HAP-1 (cell line): ENCODE measurements around the gene ULK3.

Experiments
- DNase-seq, 2 experiments: peaks; one replicate each; pipeline ENCODE4 v3.0.0-alpha.2; 2016 to 2020; ENCODE audit warnings: low spot score in 2 of 2
- H3K27me3 ChIP-seq: fragments of 250-450 bp; sonication (Bioruptor Pico); 2 replicates; pipeline ENCODE4 v1.5.1; 2020; ENCODE audit warnings: low read depth, mild to moderate bottlenecking, moderate library complexity
- H3K36me3 ChIP-seq: fragments of 250-450 bp; sonication (Bioruptor Pico); replicated peaks from 2 replicates; pipeline ENCODE4 v1.5.1; 2020; ENCODE audit warnings: mild to moderate bottlenecking
- H3K4me1 ChIP-seq: fragments of 250-450 bp; sonication (Bioruptor Pico); 2 replicates; pipeline ENCODE4 v1.5.1; 2020; ENCODE audit warnings: mild to moderate bottlenecking
- H3K4me3 ChIP-seq: fragments of 250-450 bp; sonication (Bioruptor Pico); 2 replicates; pipeline ENCODE4 v1.5.1; 2020; ENCODE audit warnings: mild to moderate bottlenecking, moderate library complexity
- H3K9me3 ChIP-seq: fragments of 250-450 bp; sonication (Bioruptor Pico); 2 replicates; pipeline ENCODE4 v1.5.1; 2020; ENCODE audit warnings: mild to moderate bottlenecking, moderate library complexity
- in situ Hi-C: fragments of 300-500 bp; cut with MboI; formaldehyde crosslinking; loops from 3 replicates; pipeline ENCODE4 v1.14.3; 2020; ENCODE audit warnings: low sequenced_read_pairs, inconsistent platforms, mixed read lengths

ULK3 gene

GRCh38 chr15:74858369-74858740, 15.4 kb upstream of the ULK3 start:
- H3K4me3 ChIP-seq: no peak overlapping the region
- no peaks in the 10 kb centered on the region for H3K27me3 ChIP-seq
- no peak for DNase-seq
- peaks cover 17% of the 10 kb centered on the region for H3K36me3 ChIP-seq
- in situ Hi-C loops: no loop called here
- no peaks in the 10 kb centered on the region for H3K4me1 ChIP-seq
- H3K9me3 ChIP-seq: no peaks in the 10 kb centered on the region

- in situ Hi-C loops: no loop called here
- Histone ChIP-seq H3K27me3 (no peaks in the 10 kb centered on the region), H3K9me3 (no peaks in the 10 kb centered on the region), H3K4me1 (no peaks in the 10 kb centered on the region), H3K4me3 (no peak overlapping the region), H3K36me3 (peaks cover 22% of the 10 kb centered on the region)
- no peak for DNase-seq
Measured at GRCh38 chr15:74857671-74858368, 14.9 kb upstream of the ULK3 start.

- Histone ChIP-seq H3K36me3 (peaks cover 28% of the 10 kb centered on the region), H3K4me3 (no peak overlapping the region), H3K9me3 (no peaks in the 10 kb centered on the region), H3K27me3 (no peaks in the 10 kb centered on the region), H3K4me1 (no peaks in the 10 kb centered on the region)
- in situ Hi-C loops: no loop called here
- no peak for DNase-seq
Measured at GRCh38 chr15:74857082-74857655, 14.2 kb upstream of the ULK3 start.

- H3K36me3 ChIP-seq: peaks cover 35% of the 10 kb centered on the region
- no peaks in the 10 kb centered on the region for H3K4me1 ChIP-seq
- H3K9me3 ChIP-seq: no peaks in the 10 kb centered on the region
Measured at GRCh38 chr15:74856537-74856936, 13.6 kb upstream of the ULK3 start.

DNA sequence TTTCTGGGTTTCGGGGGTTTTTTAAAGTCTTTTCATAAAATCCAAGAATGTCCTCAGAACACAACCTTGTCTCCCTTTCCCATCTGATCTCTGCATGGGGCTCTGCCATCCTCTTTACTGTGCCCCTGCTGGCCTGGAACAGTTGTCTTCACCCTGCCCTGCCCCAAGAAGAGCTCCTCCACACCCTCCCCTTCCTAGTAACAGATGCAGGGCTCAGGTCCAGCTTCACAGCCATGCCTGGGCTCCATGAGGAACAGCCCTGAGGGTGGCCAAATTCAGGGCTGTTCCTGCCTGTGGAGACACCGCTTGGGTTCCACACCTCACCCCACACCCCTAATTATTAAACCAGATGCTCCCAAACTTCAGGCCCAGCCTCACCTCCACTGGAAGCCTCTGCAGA, 12.9 kb upstream of the ULK3 start:
- H3K27me3 ChIP-seq: no peaks in the 10 kb centered on the region
- H3K4me3 ChIP-seq: no peak overlapping the region
- no peaks in the 10 kb centered on the region for H3K4me1 ChIP-seq
- in situ Hi-C loops: no loop called here
- H3K9me3 ChIP-seq: no peaks in the 10 kb centered on the region
- H3K36me3 ChIP-seq: peaks cover 42% of the 10 kb centered on the region
- no peak for DNase-seq

More at GRCh38 chr15:74856537-74856936, 13.6 kb upstream of the ULK3 start:
- in situ Hi-C loops: no loop called here
- Histone ChIP-seq H3K4me3 (no peak overlapping the region), H3K27me3 (no peaks in the 10 kb centered on the region)
- no peak for DNase-seq

GRCh38 chr15:74854453-74855022, 11.6 kb upstream of the ULK3 start:
- Histone ChIP-seq H3K27me3 (no peaks in the 10 kb centered on the region), H3K36me3 (peaks cover 55% of the 10 kb centered on the region), H3K9me3 (no peaks in the 10 kb centered on the region), H3K4me1 (no peaks in the 10 kb centered on the region), H3K4me3 (no peak overlapping the region)
- in situ Hi-C loops: no loop called here
- no peak for DNase-seq

- no peaks in the 10 kb centered on the region for H3K9me3 ChIP-seq
- DNase-seq: no peak
- no peak overlapping the region for H3K4me3 ChIP-seq
- H3K36me3 ChIP-seq: peaks cover 74% of the 10 kb centered on the region
- H3K27me3 ChIP-seq: no peaks in the 10 kb centered on the region
- in situ Hi-C loops: no loop called here
- no peaks in the 10 kb centered on the region for H3K4me1 ChIP-seq
Measured at GRCh38 chr15:74851960-74852359, 9.0 kb upstream of the ULK3 start.

DNA sequence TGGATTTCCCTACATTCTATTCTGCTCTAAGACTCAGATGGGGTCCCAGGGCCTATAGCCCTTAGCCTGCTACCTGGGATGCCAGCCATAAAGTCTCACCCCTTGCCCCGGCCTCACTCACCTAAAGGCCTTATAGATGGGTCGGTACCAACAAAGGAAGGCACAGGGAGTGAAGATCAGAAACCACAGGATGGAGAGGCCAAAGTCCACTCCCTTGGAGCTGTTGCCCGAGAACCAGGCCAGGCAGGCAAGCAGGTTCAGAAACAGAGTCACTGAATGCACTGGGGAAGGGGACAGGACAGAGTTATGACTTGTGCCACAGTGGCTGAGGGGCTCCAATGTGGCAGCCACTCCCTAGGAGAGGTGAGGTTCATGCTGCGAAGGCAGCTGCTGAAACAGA, 7.4 kb upstream of the ULK3 start:
- no peaks in the 10 kb centered on the region for H3K27me3 ChIP-seq
- no peaks in the 10 kb centered on the region for H3K9me3 ChIP-seq
- peaks cover 84% of the 10 kb centered on the region for H3K36me3 ChIP-seq
- DNase-seq: no peak
- H3K4me1 ChIP-seq: no peaks in the 10 kb centered on the region
- in situ Hi-C loops: no loop called here
- H3K4me3 ChIP-seq: no peak overlapping the region

DNA sequence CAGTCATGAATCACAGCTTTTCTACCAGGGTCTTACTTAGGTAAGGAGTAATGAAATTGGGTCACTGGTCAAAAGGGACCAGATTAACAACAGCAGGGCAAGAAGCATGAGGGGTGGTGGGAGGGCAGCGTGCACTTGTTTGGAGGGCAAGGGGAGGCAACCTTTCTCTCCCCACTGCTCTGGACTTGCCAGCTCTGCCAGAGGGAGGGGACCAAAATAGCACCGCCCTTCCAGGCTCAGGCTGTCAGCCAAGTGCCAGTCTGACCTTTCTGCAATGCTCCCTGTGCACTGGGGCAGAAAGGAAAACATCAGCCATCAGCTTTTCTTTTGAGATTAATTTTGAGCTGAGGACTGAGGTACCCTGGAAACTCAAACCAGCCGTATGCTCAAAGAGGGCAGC, 4.5 kb upstream of the ULK3 start:
- H3K4me3 ChIP-seq: no peak overlapping the region
- H3K9me3 ChIP-seq: no peaks in the 10 kb centered on the region
- H3K27me3 ChIP-seq: no peaks in the 10 kb centered on the region
- H3K36me3 ChIP-seq: peaks cover 83% of the 10 kb centered on the region
- in situ Hi-C loops: no loop called here
- H3K4me1 ChIP-seq: peaks cover 11% of the 10 kb centered on the region
- no peak for DNase-seq

DNA sequence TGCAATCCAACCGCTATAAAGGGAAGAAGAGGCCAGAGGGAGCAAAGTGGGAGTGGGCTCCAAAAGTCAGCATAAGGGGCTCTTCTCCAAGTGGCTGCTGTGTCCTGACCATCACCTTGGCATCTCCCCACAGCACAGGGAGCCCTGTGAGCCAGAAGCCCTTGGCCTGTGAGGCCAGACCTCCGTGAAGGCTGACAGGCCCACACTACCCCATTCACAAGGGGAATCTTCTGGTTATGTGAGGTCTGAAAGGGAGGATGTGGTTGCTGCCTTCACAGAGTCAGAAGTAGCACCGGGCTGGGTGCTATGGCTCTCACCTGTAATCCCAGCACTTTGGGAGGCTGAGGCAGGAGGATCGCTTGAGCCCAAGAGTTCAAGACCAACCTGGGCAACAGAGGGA, 2.6 kb upstream of the ULK3 start:
- in situ Hi-C loops: no loop called here
- Histone ChIP-seq H3K9me3 (no peaks in the 10 kb centered on the region), H3K4me1 (peaks cover 17% of the 10 kb centered on the region), H3K4me3 (no peak overlapping the region), H3K36me3 (peaks cover 72% of the 10 kb centered on the region), H3K27me3 (no peaks in the 10 kb centered on the region)
- DNase-seq: no peak

GRCh38 chr15:74845208-74845568, 2.2 kb upstream of the ULK3 start:
- Histone ChIP-seq H3K4me3 (no peak overlapping the region), H3K36me3 (peaks cover 72% of the 10 kb centered on the region), H3K4me1 (peaks cover 17% of the 10 kb centered on the region), H3K9me3 (no peaks in the 10 kb centered on the region), H3K27me3 (no peaks in the 10 kb centered on the region)
- no peak for DNase-seq
- in situ Hi-C loops: no loop called here

- in situ Hi-C loops: no loop called here
- no peaks in the 10 kb centered on the region for H3K9me3 ChIP-seq
- H3K36me3 ChIP-seq: peaks cover 72% of the 10 kb centered on the region
- no peaks in the 10 kb centered on the region for H3K27me3 ChIP-seq
- H3K4me3 ChIP-seq: no peak overlapping the region
- peaks cover 17% of the 10 kb centered on the region for H3K4me1 ChIP-seq
- DNase-seq: no peak
Measured at GRCh38 chr15:74844319-74845207, 1.6 kb upstream of the ULK3 start.

GRCh38 chr15:74843891-74844299, 939 bp upstream of the ULK3 start:
- H3K36me3 ChIP-seq: peaks cover 72% of the 10 kb centered on the region
- H3K4me1 ChIP-seq: peaks cover 17% of the 10 kb centered on the region
- DNase-seq: peak in 1 of 2 experiments; percentile 44
- H3K27me3 ChIP-seq: no peaks in the 10 kb centered on the region
- no peaks in the 10 kb centered on the region for H3K9me3 ChIP-seq
- in situ Hi-C loops: no loop called here
- H3K4me3 ChIP-seq: peak overlapping the region; percentile 89

DNA sequence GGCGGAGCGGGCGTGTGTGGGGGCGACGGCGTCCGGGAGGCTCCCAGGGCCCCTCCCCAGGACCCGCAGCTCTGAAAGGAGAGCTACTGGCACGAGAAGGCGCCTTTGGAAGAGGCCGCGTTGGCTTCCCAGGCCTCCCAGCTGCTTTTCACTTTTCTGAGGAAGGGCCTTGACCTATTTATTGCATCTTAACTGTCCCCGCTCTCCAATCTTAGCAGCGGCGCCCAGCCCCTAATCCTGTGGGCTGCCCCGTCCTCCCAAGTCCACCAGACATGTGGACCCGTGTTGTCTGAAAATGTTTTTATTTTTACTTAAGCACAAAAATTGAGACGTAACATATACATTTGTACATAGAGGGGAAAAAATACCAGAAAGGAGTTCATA, 481 bp upstream of the ULK3 start:
- in situ Hi-C loops: no loop called here
- H3K9me3 ChIP-seq: no peaks in the 10 kb centered on the region
- H3K4me3 ChIP-seq: peak overlapping the region; percentile 89
- no peaks in the 10 kb centered on the region for H3K27me3 ChIP-seq
- peaks cover 17% of the 10 kb centered on the region for H3K4me1 ChIP-seq
- peaks cover 72% of the 10 kb centered on the region for H3K36me3 ChIP-seq
- DNase-seq: no peak
